BE2C (cell line): ENCODE data around the gene SMAD7.
A peak's percentile ranks its signal among the peaks of the same experiment; 100 is the strongest.

Experiments used
- DNase-seq: peaks from one replicate; pipeline ENCODE4 v3.0.0-alpha.2; 2020
- H3K27me3 ChIP-seq: fragments of 250-450 bp; sonication (Bioruptor Pico); 2 replicates; pipeline ENCODE4 v1.5.1; 2020; ENCODE audit warnings: mild to moderate bottlenecking
- H3K36me3 ChIP-seq: fragments of 250-450 bp; sonication (Bioruptor Pico); 2 replicates; pipeline ENCODE4 v1.5.1; 2020; ENCODE audit warnings: mild to moderate bottlenecking
- H3K4me1 ChIP-seq: fragments of 250-450 bp; sonication (Bioruptor Pico); 2 replicates; pipeline ENCODE4 v1.5.1; 2020
- H3K4me3 ChIP-seq: 2 replicates; pipeline ENCODE4 v1.5.1; 2011; ENCODE audit warnings: low read depth, low read length
- H3K9me3 ChIP-seq: fragments of 250-450 bp; sonication (Bioruptor Pico); 2 replicates; pipeline ENCODE4 v1.5.1; 2020
- TF ChIP-seq, protein P1 (sequence below): IDR thresholded peaks from 2 replicates; pipeline ENCODE4 v1.5.1; 2012; ENCODE audit warnings: mild to moderate bottlenecking, low read depth, low read length

The SMAD7 gene

DNA sequence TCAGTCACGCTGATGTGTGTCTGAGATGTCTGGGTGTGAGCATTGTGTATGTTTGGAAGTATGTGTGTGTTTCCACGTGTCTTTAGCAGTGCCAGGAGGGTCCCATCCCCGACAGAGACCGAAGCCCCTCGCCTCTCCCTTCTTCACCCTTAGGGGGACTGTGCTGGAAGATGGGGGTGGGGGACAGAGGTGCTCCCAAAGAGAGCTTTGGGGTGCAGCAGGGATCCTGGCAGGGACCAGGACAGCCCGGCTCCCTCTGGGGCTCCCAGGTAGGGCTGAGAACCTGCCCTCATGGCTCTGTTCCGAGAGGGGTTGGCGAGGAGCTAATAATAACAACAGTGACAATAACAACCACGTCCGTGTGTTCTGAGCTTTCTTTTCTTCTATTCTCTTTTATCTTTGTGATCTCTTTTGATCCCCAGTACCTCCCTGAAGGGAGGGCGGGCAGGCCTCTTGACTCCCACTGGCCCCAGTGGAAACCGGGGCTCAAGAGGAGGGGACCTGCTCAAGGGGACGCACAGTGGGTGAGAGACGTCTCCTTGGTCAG, 57.6 kb downstream of the SMAD7 start:
- TF ChIP-seq, protein P1, sequence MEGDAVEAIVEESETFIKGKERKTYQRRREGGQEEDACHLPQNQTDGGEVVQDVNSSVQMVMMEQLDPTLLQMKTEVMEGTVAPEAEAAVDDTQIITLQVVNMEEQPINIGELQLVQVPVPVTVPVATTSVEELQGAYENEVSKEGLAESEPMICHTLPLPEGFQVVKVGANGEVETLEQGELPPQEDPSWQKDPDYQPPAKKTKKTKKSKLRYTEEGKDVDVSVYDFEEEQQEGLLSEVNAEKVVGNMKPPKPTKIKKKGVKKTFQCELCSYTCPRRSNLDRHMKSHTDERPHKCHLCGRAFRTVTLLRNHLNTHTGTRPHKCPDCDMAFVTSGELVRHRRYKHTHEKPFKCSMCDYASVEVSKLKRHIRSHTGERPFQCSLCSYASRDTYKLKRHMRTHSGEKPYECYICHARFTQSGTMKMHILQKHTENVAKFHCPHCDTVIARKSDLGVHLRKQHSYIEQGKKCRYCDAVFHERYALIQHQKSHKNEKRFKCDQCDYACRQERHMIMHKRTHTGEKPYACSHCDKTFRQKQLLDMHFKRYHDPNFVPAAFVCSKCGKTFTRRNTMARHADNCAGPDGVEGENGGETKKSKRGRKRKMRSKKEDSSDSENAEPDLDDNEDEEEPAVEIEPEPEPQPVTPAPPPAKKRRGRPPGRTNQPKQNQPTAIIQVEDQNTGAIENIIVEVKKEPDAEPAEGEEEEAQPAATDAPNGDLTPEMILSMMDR, result no peak
- no peaks in the 10 kb centered on the region for H3K9me3 ChIP-seq
- no peaks in the 10 kb centered on the region for H3K36me3 ChIP-seq
- DNase-seq, result no peak
- H3K4me1 ChIP-seq, result no peaks in the 10 kb centered on the region
- H3K4me3 ChIP-seq, result no peak overlapping the region
- no peaks in the 10 kb centered on the region for H3K27me3 ChIP-seq

DNA sequence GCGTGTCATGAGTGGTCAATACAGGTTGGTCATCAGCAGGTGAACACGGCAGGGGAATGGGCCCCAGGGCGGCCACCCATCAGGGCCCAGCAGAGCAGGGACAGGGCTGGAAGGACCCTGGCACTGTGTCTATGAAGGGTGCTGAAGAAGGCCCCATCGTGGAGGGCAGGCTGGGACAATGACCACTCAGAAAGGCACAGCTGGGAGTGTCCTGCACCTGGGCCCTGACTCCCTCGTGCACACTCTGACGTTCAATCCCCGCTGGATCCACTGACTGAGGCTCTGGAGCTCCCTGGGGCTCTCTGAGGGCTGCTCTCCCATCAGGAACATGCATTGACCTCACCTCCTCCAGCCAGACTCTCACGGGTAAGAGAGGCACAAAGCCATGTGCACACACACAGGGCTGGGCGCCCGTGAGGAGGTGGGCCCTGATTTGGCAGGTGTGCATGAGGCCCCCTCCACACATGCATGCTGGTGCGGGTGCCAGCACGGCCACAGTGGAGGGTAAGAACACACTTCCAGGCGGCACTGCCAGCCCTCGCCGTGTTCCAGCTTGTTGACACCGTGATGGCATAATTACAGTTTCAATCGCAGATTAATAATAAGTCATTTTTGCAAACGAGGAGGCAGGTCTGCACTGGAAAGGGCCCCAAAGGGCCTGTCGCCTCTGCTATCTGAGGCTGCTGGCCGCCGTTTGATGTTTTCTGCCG, 58.5 kb downstream of the SMAD7 start:
- Histone ChIP-seq H3K36me3 (no peaks in the 10 kb centered on the region), H3K27me3 (no peaks in the 10 kb centered on the region), H3K9me3 (no peaks in the 10 kb centered on the region), H3K4me3 (no peak overlapping the region), H3K4me1 (no peaks in the 10 kb centered on the region)
- no peak for DNase-seq
- TF ChIP-seq, protein P1, result no peak

DNA sequence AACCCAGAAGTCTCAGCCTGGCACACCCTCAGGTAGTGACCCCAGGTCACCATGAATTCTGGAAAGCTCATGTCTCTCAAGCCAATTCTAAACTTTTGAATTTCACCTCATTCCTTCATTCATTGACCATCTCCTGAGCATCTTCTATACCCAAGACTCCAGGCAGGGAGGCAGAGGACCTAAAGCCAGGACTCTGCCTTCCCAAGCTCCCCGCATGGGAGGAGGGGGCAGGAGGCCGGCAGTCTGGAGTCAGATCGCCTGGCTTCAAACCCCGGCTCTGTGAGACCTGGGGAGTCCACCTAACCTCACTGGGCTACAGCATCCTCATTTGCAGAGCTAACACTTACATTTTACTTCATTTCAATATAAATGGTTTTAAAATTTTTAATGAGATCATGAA, 59.0 kb downstream of the SMAD7 start:
- Histone ChIP-seq H3K4me1 (no peaks in the 10 kb centered on the region), H3K9me3 (no peaks in the 10 kb centered on the region), H3K36me3 (no peaks in the 10 kb centered on the region), H3K4me3 (no peak overlapping the region), H3K27me3 (no peaks in the 10 kb centered on the region)
- TF ChIP-seq, protein P1, result no peak
- DNase-seq, result no peak

DNA sequence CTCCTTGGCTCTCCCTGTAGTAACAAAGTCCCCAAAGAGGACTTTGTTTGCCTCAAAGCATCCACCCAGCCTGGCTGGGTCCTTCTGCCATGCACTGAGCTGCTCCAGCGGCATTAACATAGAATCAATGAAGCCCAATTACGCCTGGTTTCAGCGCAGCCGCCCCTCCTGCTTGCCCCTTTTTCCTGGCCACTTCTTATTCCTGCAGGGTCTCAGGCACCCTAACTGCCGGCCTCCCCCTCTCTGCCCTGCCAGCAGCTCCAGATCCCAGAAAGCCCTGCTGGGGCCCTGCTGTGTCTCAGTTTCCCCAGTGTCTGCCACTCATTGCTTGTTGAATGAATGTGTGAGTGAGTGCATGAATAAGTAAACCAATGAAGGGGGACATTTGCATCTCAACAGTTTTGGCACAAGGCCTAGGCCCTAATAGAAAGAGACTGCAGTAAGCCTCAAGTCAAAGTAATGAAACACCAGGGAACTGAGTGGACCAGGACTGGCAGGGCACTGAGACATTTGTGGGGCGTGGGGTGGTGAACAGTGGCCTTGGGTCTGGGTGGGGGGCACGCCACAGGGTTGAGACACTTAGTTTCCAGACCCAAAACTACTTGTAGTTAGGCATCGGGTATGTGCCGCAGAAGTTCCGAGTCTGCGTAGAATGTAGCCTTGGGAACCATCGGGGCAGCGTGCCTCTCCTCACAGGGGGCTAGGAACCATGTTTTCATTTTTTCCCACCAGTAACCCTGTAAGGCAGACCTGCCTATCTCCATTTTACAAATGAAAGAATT, 60.6 kb downstream of the SMAD7 start:
- H3K4me1 ChIP-seq, result no peaks in the 10 kb centered on the region
- H3K27me3 ChIP-seq, result no peaks in the 10 kb centered on the region
- TF ChIP-seq, protein P1, result no peak
- H3K9me3 ChIP-seq, result no peaks in the 10 kb centered on the region
- H3K4me3 ChIP-seq, result no peak overlapping the region
- H3K36me3 ChIP-seq, result no peaks in the 10 kb centered on the region
- DNase-seq, result no peak

DNA sequence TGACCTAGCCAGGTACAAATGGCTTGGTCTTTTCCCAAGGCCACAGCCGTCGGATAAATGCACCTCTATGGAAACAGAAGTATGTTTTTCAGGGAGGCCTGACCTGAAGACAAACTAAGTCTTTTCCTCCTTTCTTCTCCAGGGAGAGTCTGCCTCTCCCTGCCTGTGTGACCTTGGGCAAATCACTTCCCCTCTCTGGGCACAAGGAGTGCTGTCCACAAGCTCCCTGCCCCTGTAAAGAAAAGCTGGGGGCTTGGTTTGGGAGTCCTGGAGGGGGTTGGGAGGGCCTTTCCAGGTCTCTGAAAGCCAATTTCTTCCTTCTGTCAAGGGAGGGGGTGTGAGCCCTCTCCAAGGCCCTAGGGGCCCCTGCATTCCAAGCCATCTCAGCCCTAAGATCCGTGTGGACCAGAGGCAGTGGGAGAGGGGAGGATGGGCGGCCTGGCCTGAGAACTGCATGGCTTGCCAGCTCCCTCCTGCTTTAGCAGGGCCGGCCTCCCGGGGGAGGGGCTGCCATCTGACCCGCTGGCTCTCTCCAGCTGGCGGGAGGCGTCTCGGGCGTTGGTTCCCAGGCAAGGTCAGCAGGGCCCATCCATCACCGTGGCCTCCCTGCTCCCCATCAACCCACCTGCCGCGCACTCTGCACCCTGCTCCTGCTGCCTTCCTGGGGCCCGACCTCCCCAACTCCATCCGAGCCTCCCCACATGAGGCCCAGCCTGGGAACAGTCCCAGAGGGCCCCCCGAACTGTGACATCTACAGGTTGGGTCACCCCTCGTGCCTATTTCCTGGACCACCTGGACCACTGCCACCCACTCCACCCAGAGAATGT, 61.4 kb downstream of the SMAD7 start:
- Histone ChIP-seq H3K4me3 (no peak overlapping the region), H3K36me3 (no peaks in the 10 kb centered on the region), H3K4me1 (no peaks in the 10 kb centered on the region), H3K27me3 (no peaks in the 10 kb centered on the region), H3K9me3 (no peaks in the 10 kb centered on the region)
- DNase-seq, result peak; percentile 48
- TF ChIP-seq, protein P1, result no peak
